ENCODE results near the gene APOBR.
"Not testable (repeated sequence)": the region's sequence is repeated elsewhere in the genome, so short reads cannot be mapped to it uniquely, and the experiment has no call there.

Gene APOBR

GRCh38 chr16:28498666-28499381, 4.4 kb downstream of the APOBR start:
- no peak for FAIRE-seq
- no peak for DNase-seq (ENCODE audit: insufficient read length, low spot score)
- TF ChIP-seq PAX5 (IDR thresholded peaks at IDR 0.05; ENCODE audit: insufficient read depth, low read length, severe bottlenecking) (no peak), TAF1 (IDR thresholded peaks at IDR 0.05; ENCODE audit: low read depth, low read length) (no peak), POLR2AphosphoS5 (IDR thresholded peaks at IDR 0.05; ENCODE audit: low read depth, low read length) (no peak), POU2F2 (IDR thresholded peaks at IDR 0.05; ENCODE audit: low read depth, low read length) (no peak), SPI1 (IDR thresholded peaks at IDR 0.05; ENCODE audit: low read depth, low read length) (no peak), POLR2A (IDR thresholded peaks at IDR 0.05; ENCODE audit: low read depth, low read length) (no peak)

- TF ChIP-seq SPI1 (IDR thresholded peaks at IDR 0.05; ENCODE audit: low read depth, low read length), result no peak
- TF ChIP-seq TAF1 (IDR thresholded peaks at IDR 0.05; ENCODE audit: low read depth, low read length), result no peak
- TF ChIP-seq POLR2AphosphoS5 (IDR thresholded peaks at IDR 0.05; ENCODE audit: low read depth, low read length), result no peak
- TF ChIP-seq POLR2A (IDR thresholded peaks at IDR 0.05; ENCODE audit: low read depth, low read length), result no peak
- DNase-seq (ENCODE audit: insufficient read length, low spot score) (no peak), FAIRE-seq (peak; percentile 20)
Measured at GRCh38 chr16:28499854-28500253, 5.4 kb downstream of the APOBR start.

GRCh38 chr16:28500476-28501180, 6.2 kb downstream of the APOBR start:
- FAIRE-seq, result peak; percentile 80
- DNase-seq (ENCODE audit: insufficient read length, low spot score), result not testable (repeated sequence)

GRCh38 chr16:28501258-28502232, 7.1 kb downstream of the APOBR start:
- no peak for TF ChIP-seq TAF1 (IDR thresholded peaks at IDR 0.05; ENCODE audit: low read depth, low read length)
- TF ChIP-seq POLR2A (IDR thresholded peaks at IDR 0.05; ENCODE audit: low read depth, low read length), result no peak
- no peak for TF ChIP-seq SPI1 (IDR thresholded peaks at IDR 0.05; ENCODE audit: low read depth, low read length)
- TF ChIP-seq PAX5 (IDR thresholded peaks at IDR 0.05; ENCODE audit: insufficient read depth, low read length, severe bottlenecking), result no peak
- TF ChIP-seq POU2F2 (IDR thresholded peaks at IDR 0.05; ENCODE audit: low read depth, low read length), result peak; percentile 13; the same call in 1 of the 2 replicates
- no peak for TF ChIP-seq POLR2AphosphoS5 (IDR thresholded peaks at IDR 0.05; ENCODE audit: low read depth, low read length)
- peak; percentile 88 for FAIRE-seq

GRCh38 chr16:28502290-28502689, 7.8 kb downstream of the APOBR start:
- no peak for DNase-seq (ENCODE audit: insufficient read length, low spot score)
- FAIRE-seq, result no peak
- no peak for TF ChIP-seq TAF1 (IDR thresholded peaks at IDR 0.05; ENCODE audit: low read depth, low read length)
- TF ChIP-seq SPI1 (IDR thresholded peaks at IDR 0.05; ENCODE audit: low read depth, low read length), result no peak
- TF ChIP-seq PAX5 (IDR thresholded peaks at IDR 0.05; ENCODE audit: insufficient read depth, low read length, severe bottlenecking), result no peak
- no peak for TF ChIP-seq POLR2A (IDR thresholded peaks at IDR 0.05; ENCODE audit: low read depth, low read length)
- no peak for TF ChIP-seq POU2F2 (IDR thresholded peaks at IDR 0.05; ENCODE audit: low read depth, low read length)
- TF ChIP-seq POLR2AphosphoS5 (IDR thresholded peaks at IDR 0.05; ENCODE audit: low read depth, low read length), result no peak

More at GRCh38 chr16:28501258-28502232, 7.1 kb downstream of the APOBR start:
- no peak for DNase-seq (ENCODE audit: insufficient read length, low spot score)

GRCh38 chr16:28503470-28504259, 9.2 kb downstream of the APOBR start:
- no peak for DNase-seq (ENCODE audit: insufficient read length, low spot score)
- TF ChIP-seq POLR2AphosphoS5 (IDR thresholded peaks at IDR 0.05; ENCODE audit: low read depth, low read length) (no peak), POU2F2 (IDR thresholded peaks at IDR 0.05; ENCODE audit: low read depth, low read length) (no peak), SPI1 (IDR thresholded peaks at IDR 0.05; ENCODE audit: low read depth, low read length) (no peak), PAX5 (IDR thresholded peaks at IDR 0.05; ENCODE audit: insufficient read depth, low read length, severe bottlenecking) (no peak), POLR2A (IDR thresholded peaks at IDR 0.05; ENCODE audit: low read depth, low read length) (no peak), TAF1 (IDR thresholded peaks at IDR 0.05; ENCODE audit: low read depth, low read length) (no peak)
- FAIRE-seq, result no peak

GRCh38 chr16:28504707-28505404, 10.4 kb downstream of the APOBR start:
- TF ChIP-seq POU2F2 (IDR thresholded peaks at IDR 0.05; ENCODE audit: low read depth, low read length) (no peak), SPI1 (IDR thresholded peaks at IDR 0.05; ENCODE audit: low read depth, low read length) (no peak), TAF1 (IDR thresholded peaks at IDR 0.05; ENCODE audit: low read depth, low read length) (no peak), PAX5 (IDR thresholded peaks at IDR 0.05; ENCODE audit: insufficient read depth, low read length, severe bottlenecking) (no peak), POLR2AphosphoS5 (IDR thresholded peaks at IDR 0.05; ENCODE audit: low read depth, low read length) (no peak), POLR2A (IDR thresholded peaks at IDR 0.05; ENCODE audit: low read depth, low read length) (no peak)
- FAIRE-seq (no peak), DNase-seq (ENCODE audit: insufficient read length, low spot score) (no peak)

- TF ChIP-seq POLR2AphosphoS5 (IDR thresholded peaks at IDR 0.05; ENCODE audit: low read depth, low read length) (no peak), PAX5 (IDR thresholded peaks at IDR 0.05; ENCODE audit: insufficient read depth, low read length, severe bottlenecking) (no peak), TAF1 (IDR thresholded peaks at IDR 0.05; ENCODE audit: low read depth, low read length) (no peak), POLR2A (IDR thresholded peaks at IDR 0.05; ENCODE audit: low read depth, low read length) (no peak), SPI1 (IDR thresholded peaks at IDR 0.05; ENCODE audit: low read depth, low read length) (no peak), POU2F2 (IDR thresholded peaks at IDR 0.05; ENCODE audit: low read depth, low read length) (no peak)
- DNase-seq (ENCODE audit: insufficient read length, low spot score) (no peak), FAIRE-seq (no peak)
Measured at GRCh38 chr16:28505489-28506137, 11.2 kb downstream of the APOBR start.
